Dermis microvascular lymphatic vessel endothelial cell (primary cell): ENCODE data around the gene LDB1. TPM values are rescaled to one million over a fixed set of nuclear protein-coding genes. Genes with fewer than 3 reads are reported as not detected.
A peak's percentile ranks its signal among the peaks of the same experiment; 100 is the strongest.

ENCODE experiments used
- DNase-seq, 2 donors: peaks; one replicate each; pipeline versions ENCODE4 v3.0.0 to v3.0.0-alpha.2; 2010; ENCODE audit warnings: low read depth in 2 of 2
- total RNA-seq: library from RNA; depleted of rRNA; stranded (reverse); fragments of >200 nt; gene quantifications from 2 replicates; pipeline ENCODE4 v1.2.1, GENCODE V29; 2014

The LDB1 gene
- total RNA-seq, 1 donor from 2014 or later = 32.0 TPM

GRCh38 chr10:102113261-102113955 lies 6.8 kb downstream of the LDB1 start:
- no peak for DNase-seq

GRCh38 chr10:102112210-102112817 lies 7.9 kb downstream of the LDB1 start:
- no peak for DNase-seq

GRCh38 chr10:102111276-102111675 lies 8.9 kb downstream of the LDB1 start:
- DNase-seq = no peak

GRCh38 chr10:102109166-102110116 lies 10.7 kb downstream of the LDB1 start:
- no peak for DNase-seq

GRCh38 chr10:102106998-102107397 lies 13.2 kb downstream of the LDB1 start:
- DNase-seq = no peak

- DNase-seq = no peak
These were observed 17.7 kb downstream of the LDB1 start for GRCh38 chr10:102102421-102102820.

GRCh38 chr10:102101152-102101551 lies 19.0 kb downstream of the LDB1 start:
- no peak for DNase-seq

- DNase-seq = no peak
These were observed 23.7 kb downstream of the LDB1 start for GRCh38 chr10:102096449-102096848.

- peak; percentile 43 to 68 for DNase-seq
These were observed 29.4 kb downstream of the LDB1 start for GRCh38 chr10:102090772-102091171.

- DNase-seq = no peak
These were observed 34.0 kb downstream of the LDB1 start for GRCh38 chr10:102086196-102086595.

GRCh38 chr10:102085336-102085735 lies 34.8 kb downstream of the LDB1 start:
- DNase-seq = no peak

GRCh38 chr10:102083541-102083940 lies 36.6 kb downstream of the LDB1 start:
- DNase-seq = no peak

GRCh38 chr10:102072673-102073527 lies 47.3 kb downstream of the LDB1 start:
- peak; percentile 55 to 80 for DNase-seq

- DNase-seq = no peak
These were observed 51.1 kb downstream of the LDB1 start for GRCh38 chr10:102069071-102069470.

GRCh38 chr10:102068216-102068615 lies 52.0 kb downstream of the LDB1 start:
- peak in 1 of 2 donors; percentile 17 for DNase-seq

GRCh38 chr10:102067091-102067916 lies 52.9 kb downstream of the LDB1 start:
- no peak for DNase-seq

- DNase-seq = no peak
These were observed 53.6 kb downstream of the LDB1 start for GRCh38 chr10:102066399-102067088.

- DNase-seq = peak in 1 of 2 donors; percentile 44
These were observed 54.4 kb downstream of the LDB1 start for GRCh38 chr10:102065561-102066398.
